Neural cell (in vitro differentiated cells): ENCODE data around the gene GART.

ENCODE experiments used
- MXI1 ChIP-seq: fragments of 450-650 bp; conservative IDR thresholded peaks from 2 replicates; pipeline ENCODE4 v1.6.1; 2014; ENCODE audit warnings: antibody characterized with exemption, mild to moderate bottlenecking; ENCODE audit not compliant: poor library complexity, severe bottlenecking
- TF ChIP-seq, protein P1 (sequence below): fragments of 450-650 bp; IDR thresholded peaks from 2 replicates; pipeline ENCODE4 v1.5.1; 2014; ENCODE audit warnings: antibody characterized with exemption, mild to moderate bottlenecking, moderate library complexity; ENCODE audit not compliant: poor library complexity, severe bottlenecking

GRCh38 chr21:33554982-33555344 is 13.0 kb upstream of the GART start:
- TF ChIP-seq, protein P1, sequence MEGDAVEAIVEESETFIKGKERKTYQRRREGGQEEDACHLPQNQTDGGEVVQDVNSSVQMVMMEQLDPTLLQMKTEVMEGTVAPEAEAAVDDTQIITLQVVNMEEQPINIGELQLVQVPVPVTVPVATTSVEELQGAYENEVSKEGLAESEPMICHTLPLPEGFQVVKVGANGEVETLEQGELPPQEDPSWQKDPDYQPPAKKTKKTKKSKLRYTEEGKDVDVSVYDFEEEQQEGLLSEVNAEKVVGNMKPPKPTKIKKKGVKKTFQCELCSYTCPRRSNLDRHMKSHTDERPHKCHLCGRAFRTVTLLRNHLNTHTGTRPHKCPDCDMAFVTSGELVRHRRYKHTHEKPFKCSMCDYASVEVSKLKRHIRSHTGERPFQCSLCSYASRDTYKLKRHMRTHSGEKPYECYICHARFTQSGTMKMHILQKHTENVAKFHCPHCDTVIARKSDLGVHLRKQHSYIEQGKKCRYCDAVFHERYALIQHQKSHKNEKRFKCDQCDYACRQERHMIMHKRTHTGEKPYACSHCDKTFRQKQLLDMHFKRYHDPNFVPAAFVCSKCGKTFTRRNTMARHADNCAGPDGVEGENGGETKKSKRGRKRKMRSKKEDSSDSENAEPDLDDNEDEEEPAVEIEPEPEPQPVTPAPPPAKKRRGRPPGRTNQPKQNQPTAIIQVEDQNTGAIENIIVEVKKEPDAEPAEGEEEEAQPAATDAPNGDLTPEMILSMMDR, result no peak
- no peak for TF ChIP-seq MXI1
